DOHH2 (cell line): ENCODE data around the gene SLC39A13.

ENCODE experiments used
- EZH2phosphoT487 ChIP-seq: fragments of 200-600 bp; sonication (generic); IDR thresholded peaks from 2 replicates; pipeline ENCODE4 v1.6.1; 2017; ENCODE audit warnings: borderline replicate concordance, mild to moderate bottlenecking, antibody characterized with exemption, low read length, moderate library complexity, mixed read lengths
- TF ChIP-seq, protein P1 (sequence below): fragments of 200-600 bp; sonication (generic); IDR thresholded peaks from one replicate; pipeline ENCODE4 v1.5.1; 2014; ENCODE audit warnings: antibody characterized with exemption, mild to moderate bottlenecking, low read depth, low read length; ENCODE audit not compliant: poor library complexity, severe bottlenecking

DNA sequence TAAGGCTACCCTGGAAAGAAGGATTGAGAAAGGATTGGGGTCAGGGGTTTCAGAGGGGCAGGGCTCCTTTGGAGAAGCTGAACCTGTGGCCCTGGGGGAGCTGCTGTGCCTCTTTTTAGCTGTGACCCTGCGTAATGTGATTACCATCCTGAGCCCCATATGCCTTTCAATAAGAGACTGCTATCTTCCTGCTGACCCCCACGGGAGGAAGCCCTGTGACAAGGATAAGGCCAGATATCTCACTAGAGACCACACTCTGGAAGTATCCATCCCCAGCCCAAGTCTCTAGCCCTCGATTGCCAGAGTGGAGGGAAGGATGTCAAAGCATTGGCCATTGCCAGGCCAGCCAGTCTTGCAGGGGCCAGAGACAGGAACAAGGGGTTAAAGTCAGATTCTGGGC lies 4.8 kb upstream of the SLC39A13 start:
- TF ChIP-seq, protein P1, sequence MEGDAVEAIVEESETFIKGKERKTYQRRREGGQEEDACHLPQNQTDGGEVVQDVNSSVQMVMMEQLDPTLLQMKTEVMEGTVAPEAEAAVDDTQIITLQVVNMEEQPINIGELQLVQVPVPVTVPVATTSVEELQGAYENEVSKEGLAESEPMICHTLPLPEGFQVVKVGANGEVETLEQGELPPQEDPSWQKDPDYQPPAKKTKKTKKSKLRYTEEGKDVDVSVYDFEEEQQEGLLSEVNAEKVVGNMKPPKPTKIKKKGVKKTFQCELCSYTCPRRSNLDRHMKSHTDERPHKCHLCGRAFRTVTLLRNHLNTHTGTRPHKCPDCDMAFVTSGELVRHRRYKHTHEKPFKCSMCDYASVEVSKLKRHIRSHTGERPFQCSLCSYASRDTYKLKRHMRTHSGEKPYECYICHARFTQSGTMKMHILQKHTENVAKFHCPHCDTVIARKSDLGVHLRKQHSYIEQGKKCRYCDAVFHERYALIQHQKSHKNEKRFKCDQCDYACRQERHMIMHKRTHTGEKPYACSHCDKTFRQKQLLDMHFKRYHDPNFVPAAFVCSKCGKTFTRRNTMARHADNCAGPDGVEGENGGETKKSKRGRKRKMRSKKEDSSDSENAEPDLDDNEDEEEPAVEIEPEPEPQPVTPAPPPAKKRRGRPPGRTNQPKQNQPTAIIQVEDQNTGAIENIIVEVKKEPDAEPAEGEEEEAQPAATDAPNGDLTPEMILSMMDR, result no peak
- no peak for TF ChIP-seq EZH2phosphoT487
